Measurements from ENCODE around the gene LRRC74A.
A peak's percentile ranks its signal among the peaks of the same experiment; 100 is the strongest.

The LRRC74A gene

GRCh38 chr14:76855066-76855465 is 28.9 kb downstream of the LRRC74A start:
- DNase-seq: no peak

- no peak for DNase-seq
Observed at GRCh38 chr14:76856769-76857168, 30.6 kb downstream of the LRRC74A start.

- DNase-seq: no peak
Observed at GRCh38 chr14:76861574-76862255, 35.5 kb downstream of the LRRC74A start.

GRCh38 chr14:76862546-76863282 is 36.5 kb downstream of the LRRC74A start:
- no peak for DNase-seq

- no peak for DNase-seq
Observed at GRCh38 chr14:76863724-76864407, 37.7 kb downstream of the LRRC74A start.

- no peak for DNase-seq
Observed at GRCh38 chr14:76866456-76866855, 40.2 kb downstream of the LRRC74A start.

GRCh38 chr14:76867516-76868453 is 41.6 kb downstream of the LRRC74A start:
- DNase-seq: peak; percentile 16

GRCh38 chr14:76868454-76869170 is 42.4 kb downstream of the LRRC74A start:
- DNase-seq: no peak

- DNase-seq: no peak
Observed at GRCh38 chr14:76870166-76870565, 44.0 kb downstream of the LRRC74A start.

GRCh38 chr14:76872796-76873432 is 46.7 kb downstream of the LRRC74A start:
- DNase-seq: peak; percentile 63

GRCh38 chr14:76874734-76875133 is 48.5 kb downstream of the LRRC74A start:
- no peak for DNase-seq

GRCh38 chr14:76876076-76876475 is 49.9 kb downstream of the LRRC74A start:
- DNase-seq: peak; percentile 49

GRCh38 chr14:76877871-76878270 is 51.7 kb downstream of the LRRC74A start:
- DNase-seq: no peak

GRCh38 chr14:76880449-76880848 is 54.2 kb downstream of the LRRC74A start:
- no peak for DNase-seq

- DNase-seq: no peak
Observed at GRCh38 chr14:76881348-76881747, 55.1 kb downstream of the LRRC74A start.

GRCh38 chr14:76882651-76883050 is 56.4 kb downstream of the LRRC74A start:
- no peak for DNase-seq

- no peak for DNase-seq
Observed at GRCh38 chr14:76883447-76883846, 57.2 kb downstream of the LRRC74A start.

GRCh38 chr14:76884394-76884793 is 58.2 kb downstream of the LRRC74A start:
- DNase-seq: no peak

GRCh38 chr14:76884853-76885276 is 58.7 kb downstream of the LRRC74A start:
- no peak for DNase-seq

GRCh38 chr14:76887191-76887590 is 61.0 kb downstream of the LRRC74A start:
- DNase-seq: no peak

- no peak for DNase-seq
Observed at GRCh38 chr14:76891391-76891790, 65.2 kb downstream of the LRRC74A start.

GRCh38 chr14:76894308-76894707 is 68.1 kb downstream of the LRRC74A start:
- no peak for DNase-seq
